CD14-positive monocyte (primary cell): Measurements from ENCODE around the gene GATAD2A. TPM values are rescaled to one million over a fixed set of nuclear protein-coding genes. Genes with fewer than 3 reads are reported as not detected.

Source experiments
- DNase-seq, 3 donors: peaks; one replicate each; pipeline ENCODE4 v3.0.0-alpha.2; 2011 to 2022
- H2AFZ ChIP-seq: 2 replicates; pipeline ENCODE4 v1.6.0; 2012; ENCODE audit warnings: mild to moderate bottlenecking, low read depth, low read length, inconsistent platforms; ENCODE audit not compliant: insufficient read depth, poor library complexity, severe bottlenecking
- H3K27ac ChIP-seq, 2 donors: 1 replicate in 1 of 2; 2 replicates in 1 of 2; pipeline ENCODE4 v1.5.1; 2012 to 2013; ENCODE audit warnings: low read length in 2 of 2, control low read depth in 1 of 2, inconsistent platforms in 1 of 2, low read depth in 1 of 2, mild to moderate bottlenecking in 1 of 2
- H3K27me3 ChIP-seq, 2 donors: one replicate each; pipeline versions ENCODE4 v1.6.0 to v1.6.1; 2011 to 2013; ENCODE audit warnings: low read length in 2 of 2; ENCODE audit not compliant: control insufficient read depth in 2 of 2, insufficient read depth in 2 of 2
- H3K36me3 ChIP-seq, 2 donors: replicated peaks in 1 of 2; 1 replicate in 1 of 2; 2 replicates in 1 of 2; pipeline versions ENCODE4 v1.5.1 to v1.6.1; 2012 to 2013; ENCODE audit warnings: low read length in 2 of 2, control low read depth in 1 of 2, inconsistent platforms in 1 of 2, mild to moderate bottlenecking in 1 of 2; ENCODE audit not compliant: insufficient read depth in 2 of 2, control insufficient read depth in 1 of 2
- H3K4me1 ChIP-seq, 2 donors: 1 replicate in 1 of 2; 2 replicates in 1 of 2; pipeline versions ENCODE4 v1.5.1 to v1.6.1; 2012 to 2013; ENCODE audit warnings: low read length in 2 of 2, control low read depth in 1 of 2, inconsistent platforms in 1 of 2, mild to moderate bottlenecking in 1 of 2, moderate library complexity in 1 of 2; ENCODE audit not compliant: insufficient read depth in 2 of 2, control insufficient read depth in 1 of 2
- H3K4me2 ChIP-seq: replicated peaks from 2 replicates; pipeline ENCODE3; 2012; ENCODE audit warnings: low read length, moderate library complexity, mild to moderate bottlenecking; ENCODE audit not compliant: poor library complexity, severe bottlenecking; ENCODE audit errors: extremely low read depth
- H3K4me3 ChIP-seq, 3 experiments: fragments of 200-600 bp in 1 of 3; sonication (generic) in 1 of 3; replicated peaks in 1 of 3; 1 replicate in 2 of 3; 2 replicates in 1 of 3; pipeline ENCODE4 v1.5.1; 2011 to 2013; ENCODE audit warnings: low read length in 3 of 3, mild to moderate bottlenecking in 3 of 3, control low read depth in 2 of 3, low read depth in 2 of 3, inconsistent platforms in 1 of 3, moderate library complexity in 1 of 3
- H3K79me2 ChIP-seq: 2 replicates; pipeline ENCODE4 v1.6.0; 2012; ENCODE audit warnings: mild to moderate bottlenecking, control low read depth, inconsistent platforms, low read length, moderate library complexity; ENCODE audit not compliant: insufficient read depth
- H3K9ac ChIP-seq: 2 replicates; pipeline ENCODE4 v1.6.0; 2017; ENCODE audit warnings: low read length, mild to moderate bottlenecking; ENCODE audit not compliant: insufficient read depth, poor library complexity, severe bottlenecking
- H3K9me3 ChIP-seq, 2 donors: replicated peaks in 1 of 2; 1 replicate in 1 of 2; 2 replicates in 1 of 2; pipeline versions ENCODE4 v1.5.1 to v1.6.1; 2012 to 2013; ENCODE audit warnings: low read length in 2 of 2, control low read depth in 1 of 2; ENCODE audit not compliant: control insufficient read depth in 1 of 2, insufficient read depth in 1 of 2
- H4K20me1 ChIP-seq: 2 replicates; pipeline ENCODE4 v1.6.0; 2012; ENCODE audit warnings: mild to moderate bottlenecking, low read length, control low read depth, moderate library complexity; ENCODE audit not compliant: insufficient read depth
- H3K27ac Mint-ChIP-seq, 7 donors: one replicate each; pipeline ENCODE4 v1.8.0; 2020; ENCODE audit warnings: mild to moderate bottlenecking in 7 of 7, mixed read lengths in 7 of 7, moderate library complexity in 6 of 7, inconsistent platforms in 2 of 7
- H3K27me3 Mint-ChIP-seq, 3 donors: one replicate each; pipeline ENCODE4 v1.8.0; 2021 to 2022; ENCODE audit warnings: low read depth in 3 of 3, mild to moderate bottlenecking in 3 of 3, mixed read lengths in 3 of 3, moderate library complexity in 3 of 3, inconsistent platforms in 1 of 3
- H3K36me3 Mint-ChIP-seq, 2 donors: one replicate each; pipeline ENCODE4 v1.8.0; 2020; ENCODE audit warnings: mixed read lengths in 2 of 2, inconsistent platforms in 1 of 2, mild to moderate bottlenecking in 1 of 2
- H3K4me1 Mint-ChIP-seq: one replicate; pipeline ENCODE4 v1.8.0; 2020; ENCODE audit warnings: mild to moderate bottlenecking, mixed read lengths
- H3K4me3 Mint-ChIP-seq, 2 donors: one replicate each; pipeline ENCODE4 v1.8.0; 2020; ENCODE audit warnings: mild to moderate bottlenecking in 2 of 2, mixed read lengths in 2 of 2, moderate library complexity in 1 of 2
- H3K9me3 Mint-ChIP-seq, 7 donors: one replicate each; pipeline ENCODE4 v1.8.0; 2020 to 2022; ENCODE audit warnings: mixed read lengths in 7 of 7, mild to moderate bottlenecking in 6 of 7, moderate library complexity in 6 of 7, inconsistent platforms in 2 of 7
- WGBS: methylation state at CpG from one replicate; pipeline ENCODE4 v1.1.5; 2013; ENCODE audit warnings: missing lambda C conversion rate; ENCODE audit not compliant: insufficient coverage; 5-methylcytosine and 5-hydroxymethylcytosine counted together
- intact Hi-C, 2 donors: fragments of 100-400 bp; cut with micrococcal nuclease; formaldehyde crosslinking; loops; one replicate each; pipeline versions ENCODE4 v1.15.0 to v1.15.1; 2023
- polyA plus RNA-seq, 3 donors: library from polyadenylated mRNA; depleted of rRNA in 1 of 3; unstranded in 2 of 3; stranded (reverse) in 1 of 3; fragments of 300-500 nt in 2 of 3; fragments of >200 nt in 1 of 3; fragmentation: Illumina TruSeq in 2 of 3; gene quantifications; 1 replicate in 2 of 3; 2 replicates in 1 of 3; pipeline ENCODE4 v1.2.3, GENCODE V29; 2012 to 2021
- TF ChIP-seq, protein P1 (sequence below): fragments of 200-600 bp; IDR thresholded peaks from one replicate; pipeline ENCODE4 v1.8.0; 2022; ENCODE audit warnings: antibody characterized with exemption, mild to moderate bottlenecking

GATAD2A gene
- polyA plus RNA-seq, 3 donors = 8.0 to 35.9 (median 8.7) TPM

DNA sequence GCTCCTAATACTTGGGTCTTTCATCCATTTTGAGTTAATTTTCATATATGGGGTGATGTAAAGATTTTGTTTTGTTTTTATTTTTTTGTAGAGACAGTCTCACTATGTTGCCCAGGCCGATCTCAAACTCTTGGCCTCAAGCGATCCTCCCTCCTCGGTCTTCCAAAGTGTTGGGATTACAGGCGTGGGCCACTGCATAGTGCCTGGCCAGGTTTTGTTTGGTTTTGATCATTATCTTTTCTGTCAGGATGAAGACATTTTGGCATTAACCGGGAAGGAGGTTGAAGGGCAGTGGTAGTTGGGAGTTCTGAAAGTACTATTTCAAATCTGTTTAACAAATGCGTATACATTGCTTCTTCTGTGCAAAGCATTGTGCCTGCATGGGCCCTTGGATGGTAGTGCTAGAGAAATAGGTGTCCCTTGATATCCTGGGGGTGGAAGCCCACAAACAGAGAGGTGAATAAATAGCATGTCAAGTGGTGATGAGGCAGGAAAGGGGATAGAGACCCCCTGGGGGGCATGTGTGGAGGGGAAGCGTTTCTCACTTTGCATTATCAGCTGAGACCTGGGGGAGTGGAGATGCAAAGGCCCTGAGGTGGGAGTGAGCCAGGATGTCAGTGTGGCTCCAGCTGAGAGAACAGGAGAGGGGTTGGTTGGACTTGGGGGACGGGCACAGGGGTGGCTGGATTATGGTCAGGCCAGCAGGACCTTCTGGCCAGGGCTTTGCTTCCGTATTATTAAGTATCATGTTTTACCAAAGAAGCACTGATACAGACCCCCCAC is 41.4 kb downstream of the GATAD2A start:
- no peaks in the 10 kb centered on the region for H3K9me3 ChIP-seq
- Mint-ChIP-seq H3K36me3 (peaks cover 25 to 26% of the 10 kb centered on the region in 2 donors), H3K4me1 (peaks cover 57% of the 10 kb centered on the region), H3K27ac (peak overlapping the region; percentile 74 to 95 (median 88)), H3K9me3 (no peaks in the 10 kb centered on the region), H3K27me3 (peaks cover 0 to 3% (median 0%) of the 10 kb centered on the region in 3 donors), H3K4me3 (no peak overlapping the region)
- H4K20me1 ChIP-seq = peaks cover 74% of the 10 kb centered on the region
- DNase-seq = no peak
- peaks cover 0 to 5% of the 10 kb centered on the region in 2 donors for H3K36me3 ChIP-seq
- H3K9ac ChIP-seq = peak overlapping the region; percentile 15
- H3K4me3 ChIP-seq = peak overlapping the region in 1 of 3 experiments; percentile 48
- no peak overlapping the region for H2AFZ ChIP-seq
- peaks cover 97% of the 10 kb centered on the region for H3K79me2 ChIP-seq
- peaks cover 51 to 61% of the 10 kb centered on the region in 2 donors for H3K4me1 ChIP-seq
- H3K27me3 ChIP-seq = no peaks in the 10 kb centered on the region
- 100% methylated on average over 5 of the region's 9 CpGs for WGBS
- intact Hi-C loops = no loop called here
- H3K27ac ChIP-seq = peak overlapping the region; percentile 56 to 87
- TF ChIP-seq, protein P1, sequence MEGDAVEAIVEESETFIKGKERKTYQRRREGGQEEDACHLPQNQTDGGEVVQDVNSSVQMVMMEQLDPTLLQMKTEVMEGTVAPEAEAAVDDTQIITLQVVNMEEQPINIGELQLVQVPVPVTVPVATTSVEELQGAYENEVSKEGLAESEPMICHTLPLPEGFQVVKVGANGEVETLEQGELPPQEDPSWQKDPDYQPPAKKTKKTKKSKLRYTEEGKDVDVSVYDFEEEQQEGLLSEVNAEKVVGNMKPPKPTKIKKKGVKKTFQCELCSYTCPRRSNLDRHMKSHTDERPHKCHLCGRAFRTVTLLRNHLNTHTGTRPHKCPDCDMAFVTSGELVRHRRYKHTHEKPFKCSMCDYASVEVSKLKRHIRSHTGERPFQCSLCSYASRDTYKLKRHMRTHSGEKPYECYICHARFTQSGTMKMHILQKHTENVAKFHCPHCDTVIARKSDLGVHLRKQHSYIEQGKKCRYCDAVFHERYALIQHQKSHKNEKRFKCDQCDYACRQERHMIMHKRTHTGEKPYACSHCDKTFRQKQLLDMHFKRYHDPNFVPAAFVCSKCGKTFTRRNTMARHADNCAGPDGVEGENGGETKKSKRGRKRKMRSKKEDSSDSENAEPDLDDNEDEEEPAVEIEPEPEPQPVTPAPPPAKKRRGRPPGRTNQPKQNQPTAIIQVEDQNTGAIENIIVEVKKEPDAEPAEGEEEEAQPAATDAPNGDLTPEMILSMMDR = no peak
- peak overlapping the region; percentile 42 for H3K4me2 ChIP-seq

DNA sequence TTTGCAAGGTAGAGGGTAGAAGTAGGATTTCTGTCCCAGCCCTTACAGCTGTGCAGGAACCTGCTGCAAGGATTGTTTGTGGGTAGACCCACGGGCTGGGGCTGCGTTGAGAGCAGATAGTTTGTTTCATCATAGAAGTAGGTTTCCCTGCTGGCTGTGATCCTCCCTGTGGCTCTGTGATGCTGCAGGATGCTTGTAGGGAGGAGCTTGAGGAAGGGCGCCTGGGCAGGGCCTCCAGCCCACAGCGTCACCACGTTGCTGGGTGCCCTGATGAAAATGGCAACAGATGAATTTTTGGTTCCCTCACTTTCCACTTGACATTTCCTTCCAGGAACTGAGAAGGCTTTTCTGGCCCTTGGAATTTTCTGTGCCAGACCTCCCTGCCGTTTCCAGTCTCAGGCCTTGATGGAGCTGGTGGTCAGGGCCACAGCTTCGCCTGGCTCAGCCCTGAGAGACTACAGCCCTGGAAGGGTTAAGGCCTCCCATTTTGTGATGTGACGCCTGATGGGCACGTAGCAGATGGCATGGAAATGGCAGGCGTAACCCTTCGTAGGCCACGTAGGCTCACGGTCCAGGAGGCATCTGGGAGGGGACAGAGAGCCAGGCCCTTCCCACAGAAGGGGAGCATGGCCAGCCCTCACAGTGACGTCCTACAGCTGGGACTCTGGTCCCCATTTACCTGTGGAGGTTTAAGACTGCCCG is 42.2 kb downstream of the GATAD2A start:
- peaks cover 97% of the 10 kb centered on the region for H3K79me2 ChIP-seq
- H3K4me3 ChIP-seq = no peak overlapping the region
- no peak overlapping the region for H3K4me2 ChIP-seq
- H3K27me3 ChIP-seq = no peaks in the 10 kb centered on the region
- no peak overlapping the region for H3K4me3 Mint-ChIP-seq
- peaks cover 65% of the 10 kb centered on the region for H3K4me1 Mint-ChIP-seq
- H3K9me3 ChIP-seq = no peaks in the 10 kb centered on the region
- H3K4me1 ChIP-seq = peaks cover 58 to 69% of the 10 kb centered on the region in 2 donors
- peaks cover 0 to 5% of the 10 kb centered on the region in 2 donors for H3K36me3 ChIP-seq
- H3K9ac ChIP-seq = no peak overlapping the region
- DNase-seq = no peak
- TF ChIP-seq, protein P1 = no peak
- H3K27ac Mint-ChIP-seq = peak overlapping the region in 6 of 7 donors; percentile 3 to 95 (median 87)
- peak overlapping the region in 1 of 2 donors; percentile 87 for H3K27ac ChIP-seq
- no peaks in the 10 kb centered on the region for H3K9me3 Mint-ChIP-seq
- H4K20me1 ChIP-seq = peaks cover 76% of the 10 kb centered on the region
- peaks cover 0 to 3% (median 0%) of the 10 kb centered on the region in 3 donors for H3K27me3 Mint-ChIP-seq
- no peak overlapping the region for H2AFZ ChIP-seq
- WGBS = 77% methylated on average over 14 of the region's 15 CpGs
- intact Hi-C loops = no loop called here
- H3K36me3 Mint-ChIP-seq = peaks cover 20 to 23% of the 10 kb centered on the region in 2 donors
